ENCODE data around the gene FAM20A. TPM values are rescaled to one million over a fixed set of nuclear protein-coding genes. Genes with fewer than 3 reads are reported as not detected.

The FAM20A gene
- total and polyA plus RNA-seq, 2 donors (not counting 1 experiment from before 2014, with no cell fraction given): not detected

DNA sequence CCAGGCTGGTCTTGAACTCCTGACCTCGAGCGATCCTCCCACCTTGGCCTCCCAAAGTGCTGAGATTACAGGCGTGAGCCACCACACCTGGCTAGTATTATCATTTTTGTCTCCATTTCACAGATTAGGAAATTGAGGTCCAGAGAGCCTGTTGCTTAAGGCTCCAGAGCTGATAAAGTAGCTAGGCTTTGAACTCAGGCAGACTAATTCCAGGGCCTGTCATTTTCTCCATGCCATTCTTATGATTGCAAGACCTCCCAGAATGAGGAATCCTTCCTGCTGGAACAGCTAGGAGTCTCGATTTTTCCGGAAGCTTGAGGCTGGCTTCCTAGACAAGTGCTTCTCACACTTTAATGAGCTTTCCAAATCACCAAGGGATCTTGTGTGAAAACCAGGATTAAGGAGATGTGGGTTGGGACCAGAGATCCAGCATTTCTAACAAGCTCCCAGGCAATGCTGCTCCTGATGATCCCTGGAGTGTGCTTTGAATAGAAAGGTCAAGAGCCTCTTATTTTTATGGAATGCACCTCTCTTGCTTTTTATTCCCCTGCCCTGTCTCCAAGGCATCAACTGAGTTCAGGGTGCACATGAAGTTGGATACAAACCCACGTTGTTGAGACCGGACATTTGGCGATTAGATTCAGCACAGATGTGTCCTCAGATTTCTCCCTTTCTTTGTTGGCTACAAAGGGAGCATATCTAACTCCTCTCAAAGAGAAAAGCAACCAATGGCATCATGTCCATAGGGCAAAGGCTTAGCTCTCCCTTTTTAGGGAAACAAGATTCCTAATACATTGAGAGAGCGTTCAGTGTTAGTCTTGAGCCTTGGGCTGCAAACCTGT is 40.3 kb upstream of the FAM20A start:
- Mint-ChIP-seq H3K4me1 (no peaks in the 10 kb centered on the region), H3K4me3 (no peak overlapping the region), H3K27me3 (peaks cover 37% of the 10 kb centered on the region), H3K9me3 (ENCODE audit: insufficient read depth) (peaks cover 5% of the 10 kb centered on the region), H3K27ac (no peak overlapping the region)
- no peak for DNase-seq
- H3K4me2 ChIP-seq (replicated peaks; ENCODE audit: low read depth, low read length, poor library complexity, severe bottlenecking): no peak overlapping the region
- CTCF ChIA-PET: no interaction called here
- 98% methylated on average over 5 of the region's 9 CpGs for WGBS (ENCODE audit: insufficient coverage)
- no peaks in the 10 kb centered on the region for H3K4me1 ChIP-seq (ENCODE audit: control insufficient read depth in 2 of 2, insufficient read depth in 2 of 2, low read length in 2 of 2)
- no peaks in the 10 kb centered on the region for H3K79me2 ChIP-seq (ENCODE audit: control insufficient read depth, insufficient read depth, low read length)
- H3K9ac ChIP-seq (ENCODE audit: low read length): no peak overlapping the region
- H2AFZ ChIP-seq (ENCODE audit: insufficient read depth, low read depth, low read length, poor library complexity, severe bottlenecking): no peak overlapping the region
- H3K36me3 ChIP-seq (replicated peaks in 1 of 2; ENCODE audit: control extremely low read depth in 1 of 2, control insufficient read depth in 1 of 2, extremely low read depth in 1 of 2, insufficient read depth in 2 of 2, low read length in 1 of 2): no peaks in the 10 kb centered on the region
- H3K27me3 ChIP-seq (replicated peaks in 1 of 4; ENCODE audit: control extremely low read depth in 1 of 4, control insufficient read depth in 3 of 4, insufficient read depth in 4 of 4, low read length in 3 of 4): peaks cover 0 to 11% (median 1%) of the 10 kb centered on the region in 4 experiments
- H3K9me3 ChIP-seq (ENCODE audit: control extremely low read depth in 1 of 3, control insufficient read depth in 2 of 3, insufficient read depth in 1 of 3, low read length in 2 of 3): peaks cover 0 to 5% (median 2%) of the 10 kb centered on the region in 3 donors
- no peak overlapping the region for H3K4me3 ChIP-seq (ENCODE audit: control extremely low read depth in 1 of 5, extremely low read depth in 1 of 5, insufficient read depth in 1 of 5, low read depth in 2 of 5, low read length in 4 of 5)
- POLR2A ChIA-PET: no interaction called here
- intact Hi-C loops (cut with micrococcal nuclease): no loop called here
- H3K27ac ChIP-seq (ENCODE audit: low read length in 2 of 2): no peak overlapping the region
- ATAC-seq (ENCODE audit: low read depth): no peak
- no peaks in the 10 kb centered on the region for H4K20me1 ChIP-seq (ENCODE audit: control insufficient read depth, insufficient read depth, low read length, poor library complexity, severe bottlenecking)
- no peak for TF ChIP-seq EZH2 (IDR thresholded peaks at IDR 0.05; ENCODE audit: borderline replicate concordance, insufficient read depth, low read depth, low read length, poor library complexity, severe bottlenecking)
- TF ChIP-seq, protein P1, sequence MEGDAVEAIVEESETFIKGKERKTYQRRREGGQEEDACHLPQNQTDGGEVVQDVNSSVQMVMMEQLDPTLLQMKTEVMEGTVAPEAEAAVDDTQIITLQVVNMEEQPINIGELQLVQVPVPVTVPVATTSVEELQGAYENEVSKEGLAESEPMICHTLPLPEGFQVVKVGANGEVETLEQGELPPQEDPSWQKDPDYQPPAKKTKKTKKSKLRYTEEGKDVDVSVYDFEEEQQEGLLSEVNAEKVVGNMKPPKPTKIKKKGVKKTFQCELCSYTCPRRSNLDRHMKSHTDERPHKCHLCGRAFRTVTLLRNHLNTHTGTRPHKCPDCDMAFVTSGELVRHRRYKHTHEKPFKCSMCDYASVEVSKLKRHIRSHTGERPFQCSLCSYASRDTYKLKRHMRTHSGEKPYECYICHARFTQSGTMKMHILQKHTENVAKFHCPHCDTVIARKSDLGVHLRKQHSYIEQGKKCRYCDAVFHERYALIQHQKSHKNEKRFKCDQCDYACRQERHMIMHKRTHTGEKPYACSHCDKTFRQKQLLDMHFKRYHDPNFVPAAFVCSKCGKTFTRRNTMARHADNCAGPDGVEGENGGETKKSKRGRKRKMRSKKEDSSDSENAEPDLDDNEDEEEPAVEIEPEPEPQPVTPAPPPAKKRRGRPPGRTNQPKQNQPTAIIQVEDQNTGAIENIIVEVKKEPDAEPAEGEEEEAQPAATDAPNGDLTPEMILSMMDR (IDR thresholded peaks at IDR 0.05): no peak

Measured in B cell (primary cell).